ENCODE data around the gene C16orf46. TPM values are rescaled to one million over a fixed set of nuclear protein-coding genes. Genes with fewer than 3 reads are reported as not detected.

The C16orf46 gene
- total RNA-seq, 1 experiment from 2014 or later = 0.22 TPM

DNA sequence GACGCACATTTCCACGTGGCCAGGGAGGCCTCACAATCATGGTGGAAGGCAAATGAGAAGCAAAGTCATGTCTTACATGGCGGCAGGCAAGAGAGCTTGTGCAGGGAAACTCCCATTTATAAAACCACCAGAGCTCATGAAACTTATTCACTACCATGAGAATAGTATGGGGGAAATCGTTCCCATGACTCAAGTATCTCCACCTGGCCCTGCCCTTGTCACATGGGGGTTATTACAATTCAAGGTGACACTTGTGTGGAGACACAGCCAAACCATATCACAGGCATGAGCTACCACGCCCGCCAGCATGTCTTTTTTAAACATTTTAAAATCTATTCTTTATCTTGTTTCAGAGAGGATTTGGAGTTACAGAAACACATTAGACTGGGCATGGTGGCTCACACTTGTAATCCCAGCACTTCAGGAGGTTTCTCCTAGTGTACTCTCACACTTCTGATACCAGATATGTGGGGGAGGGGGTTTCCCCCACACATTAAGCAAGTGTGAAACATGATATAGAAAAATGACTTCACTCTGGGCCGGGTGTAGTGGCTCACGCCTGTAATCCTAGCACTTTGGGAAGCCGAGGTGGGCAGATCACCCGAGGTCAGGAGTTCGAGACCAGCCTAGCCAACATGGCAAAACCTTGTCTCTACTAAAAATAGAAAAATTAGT, 47.0 kb downstream of the C16orf46 start:
- Histone ChIP-seq H3K27ac (ENCODE audit: low read length) (no peak overlapping the region), H3K4me3 (ENCODE audit: low read length) (no peak overlapping the region), H3K79me2 (ENCODE audit: low read length) (no peaks in the 10 kb centered on the region), H3K9me3 (ENCODE audit: low read length) (no peaks in the 10 kb centered on the region), H3K4me2 (ENCODE audit: low read depth, low read length, poor library complexity, severe bottlenecking) (no peak overlapping the region), H2AFZ (ENCODE audit: low read length) (no peak overlapping the region), H3K4me1 (ENCODE audit: low read length) (no peaks in the 10 kb centered on the region), H3K36me3 (ENCODE audit: insufficient read depth, low read length) (peaks cover 23% of the 10 kb centered on the region), H3K9ac (ENCODE audit: low read length) (no peak overlapping the region), H4K20me1 (ENCODE audit: insufficient read depth, low read depth, low read length) (no peaks in the 10 kb centered on the region), H3K9me2 (replicated peaks; ENCODE audit: insufficient read depth, low read length) (no peaks in the 10 kb centered on the region), H3K27me3 (ENCODE audit: low read length) (no peaks in the 10 kb centered on the region)
- DNase-seq = no peak

DNA sequence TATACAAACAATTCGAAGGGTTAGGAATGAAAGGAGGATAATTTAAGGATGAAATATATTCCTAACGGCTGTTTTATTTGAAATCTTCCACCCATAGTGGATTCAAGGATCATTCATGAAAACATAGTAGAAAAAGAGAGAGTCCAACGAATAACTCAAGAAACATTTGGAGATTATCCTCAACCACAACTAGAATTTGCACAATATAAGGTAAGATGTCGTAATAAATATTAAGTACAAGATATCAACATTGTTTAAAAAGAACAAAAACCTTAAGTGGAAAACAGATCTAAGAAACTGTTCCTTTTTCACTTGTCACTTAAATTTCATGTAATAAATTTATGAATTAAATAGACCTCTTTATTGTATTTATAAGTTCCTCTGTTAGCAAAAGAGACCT, 50.6 kb downstream of the C16orf46 start:
- Histone ChIP-seq H3K9ac (ENCODE audit: low read length) (no peak overlapping the region), H3K27ac (ENCODE audit: low read length) (no peak overlapping the region), H3K36me3 (ENCODE audit: insufficient read depth, low read length) (peaks cover 45% of the 10 kb centered on the region), H3K9me3 (ENCODE audit: low read length) (no peaks in the 10 kb centered on the region), H3K9me2 (replicated peaks; ENCODE audit: insufficient read depth, low read length) (no peaks in the 10 kb centered on the region), H3K27me3 (ENCODE audit: low read length) (no peaks in the 10 kb centered on the region), H4K20me1 (ENCODE audit: insufficient read depth, low read depth, low read length) (no peaks in the 10 kb centered on the region), H3K79me2 (ENCODE audit: low read length) (no peaks in the 10 kb centered on the region), H3K4me2 (ENCODE audit: low read depth, low read length, poor library complexity, severe bottlenecking) (no peak overlapping the region), H2AFZ (ENCODE audit: low read length) (no peak overlapping the region), H3K4me1 (ENCODE audit: low read length) (no peaks in the 10 kb centered on the region), H3K4me3 (ENCODE audit: low read length) (no peak overlapping the region)
- no peak for DNase-seq

DNA sequence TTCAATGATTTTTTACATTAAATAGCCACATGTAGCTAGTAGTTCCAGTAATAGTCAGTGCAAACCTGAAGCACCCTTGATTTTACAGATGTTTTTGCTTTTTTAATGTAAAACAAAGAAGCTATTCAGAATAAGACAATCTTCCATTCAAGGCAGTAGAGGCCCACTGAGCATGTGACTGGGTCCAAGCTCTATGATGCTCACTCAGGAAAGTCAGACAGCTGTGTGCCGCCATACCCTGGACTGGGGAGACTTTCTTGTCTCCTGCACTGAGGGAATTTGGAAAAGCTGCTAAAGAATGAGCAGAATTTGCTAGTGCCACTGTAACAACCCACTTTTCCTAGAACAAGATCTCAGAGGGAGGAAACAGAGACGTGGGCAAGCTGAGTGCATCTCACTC, 58.5 kb downstream of the C16orf46 start:
- H2AFZ ChIP-seq (ENCODE audit: low read length) = no peak overlapping the region
- no peak overlapping the region for H3K4me2 ChIP-seq (ENCODE audit: low read depth, low read length, poor library complexity, severe bottlenecking)
- H4K20me1 ChIP-seq (ENCODE audit: insufficient read depth, low read depth, low read length) = no peaks in the 10 kb centered on the region
- H3K9me3 ChIP-seq (ENCODE audit: low read length) = no peaks in the 10 kb centered on the region
- H3K4me1 ChIP-seq (ENCODE audit: low read length) = no peaks in the 10 kb centered on the region
- no peaks in the 10 kb centered on the region for H3K27me3 ChIP-seq (ENCODE audit: low read length)
- H3K36me3 ChIP-seq (ENCODE audit: insufficient read depth, low read length) = peaks cover 72% of the 10 kb centered on the region
- H3K79me2 ChIP-seq (ENCODE audit: low read length) = no peaks in the 10 kb centered on the region; the same call in none of the 2 replicates
- no peaks in the 10 kb centered on the region for H3K9me2 ChIP-seq (replicated peaks; ENCODE audit: insufficient read depth, low read length)
- no peak overlapping the region for H3K9ac ChIP-seq (ENCODE audit: low read length)
- no peak overlapping the region for H3K4me3 ChIP-seq (ENCODE audit: low read length)
- DNase-seq = no peak
- no peak overlapping the region for H3K27ac ChIP-seq (ENCODE audit: low read length)

DNA sequence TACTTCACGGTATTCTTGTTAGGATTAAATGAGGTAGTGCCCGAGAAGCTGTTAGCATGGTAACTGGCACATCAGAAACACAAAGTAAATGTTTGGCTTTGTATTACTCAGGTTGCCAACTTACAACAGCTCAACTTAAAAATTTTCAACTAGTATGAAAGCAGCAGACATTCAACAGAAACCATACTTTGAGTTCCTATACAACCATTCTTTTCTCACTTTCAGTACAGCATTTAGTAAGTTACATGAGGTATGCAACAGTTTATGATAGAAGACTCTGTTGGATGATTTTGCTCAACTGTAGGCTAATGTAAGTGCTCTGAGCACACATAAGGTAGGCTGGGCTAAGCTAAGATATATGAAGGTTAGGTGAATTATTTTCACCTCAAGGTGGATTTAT, 62.4 kb downstream of the C16orf46 start:
- H3K4me1 ChIP-seq (ENCODE audit: low read length) = no peaks in the 10 kb centered on the region
- no peak overlapping the region for H3K27ac ChIP-seq (ENCODE audit: low read length)
- peaks cover 50% of the 10 kb centered on the region for H3K36me3 ChIP-seq (ENCODE audit: insufficient read depth, low read length)
- no peak overlapping the region for H2AFZ ChIP-seq (ENCODE audit: low read length)
- H3K4me2 ChIP-seq (ENCODE audit: low read depth, low read length, poor library complexity, severe bottlenecking) = no peak overlapping the region
- no peaks in the 10 kb centered on the region for H3K9me3 ChIP-seq (ENCODE audit: low read length)
- no peak overlapping the region for H3K9ac ChIP-seq (ENCODE audit: low read length)
- no peaks in the 10 kb centered on the region for H4K20me1 ChIP-seq (ENCODE audit: insufficient read depth, low read depth, low read length)
- H3K4me3 ChIP-seq (ENCODE audit: low read length) = no peak overlapping the region
- peaks cover 26% of the 10 kb centered on the region for H3K79me2 ChIP-seq (ENCODE audit: low read length)
- H3K9me2 ChIP-seq (replicated peaks; ENCODE audit: insufficient read depth, low read length) = no peaks in the 10 kb centered on the region
- no peak for DNase-seq
- no peaks in the 10 kb centered on the region for H3K27me3 ChIP-seq (ENCODE audit: low read length)

DNA sequence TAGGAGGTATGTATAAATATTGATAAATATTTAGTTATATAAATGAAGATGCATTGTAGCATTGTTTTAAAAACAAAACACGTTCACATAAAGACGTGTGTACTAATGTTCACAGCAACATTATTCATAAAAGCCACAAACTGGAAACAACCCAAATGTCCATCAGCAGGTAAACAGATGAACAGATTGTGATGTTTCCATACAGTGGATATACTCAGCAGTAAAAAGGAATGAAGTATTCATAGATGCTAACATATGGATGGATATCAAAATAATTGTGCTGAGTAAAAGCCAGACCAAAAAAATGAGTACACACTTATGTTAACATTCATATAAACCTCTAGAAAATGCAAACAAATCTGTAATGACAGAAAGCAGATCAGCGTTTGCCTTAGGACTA, 64.1 kb downstream of the C16orf46 start:
- no peak overlapping the region for H3K9ac ChIP-seq (ENCODE audit: low read length)
- H3K27ac ChIP-seq (ENCODE audit: low read length) = no peak overlapping the region
- H3K27me3 ChIP-seq (ENCODE audit: low read length) = no peaks in the 10 kb centered on the region
- H3K4me2 ChIP-seq (ENCODE audit: low read depth, low read length, poor library complexity, severe bottlenecking) = no peak overlapping the region
- H2AFZ ChIP-seq (ENCODE audit: low read length) = no peak overlapping the region
- H4K20me1 ChIP-seq (ENCODE audit: insufficient read depth, low read depth, low read length) = 0 out of 2 replicates have a peak, but pooled peaks cover 4% of the 10 kb centered on the region
- H3K4me1 ChIP-seq (ENCODE audit: low read length) = peaks cover 14% of the 10 kb centered on the region
- no peak overlapping the region for H3K4me3 ChIP-seq (ENCODE audit: low read length)
- DNase-seq = no peak
- no peaks in the 10 kb centered on the region for H3K9me2 ChIP-seq (replicated peaks; ENCODE audit: insufficient read depth, low read length)
- no peaks in the 10 kb centered on the region for H3K9me3 ChIP-seq (ENCODE audit: low read length)
- H3K79me2 ChIP-seq (ENCODE audit: low read length) = peaks cover 43% of the 10 kb centered on the region
- H3K36me3 ChIP-seq (ENCODE audit: insufficient read depth, low read length) = peaks cover 44% of the 10 kb centered on the region

Small RNA genes lying within 50 kb of the gene (small RNA-seq; reads per million reads assigned to genes)
- not detected for gene AC092718.3
- gene RNU6-1191P = not detected

Other genes with a start within 250 kb of the C16orf46 start
- 38.5 and 38.9 TPM in 2 replicates for gene CMC2, start 70.4 kb downstream of the C16orf46 start, total RNA-seq (2014; rRNA removed; shearing (Covaris generic); ENCODE audit: low replicate concordance)
- gene CENPN, start 70.0 kb downstream of the C16orf46 start, total RNA-seq (2014; rRNA removed; shearing (Covaris generic); ENCODE audit: low replicate concordance) = 24.4 and 80.4 TPM in 2 replicates
- 25.0 and 62.1 TPM in 2 replicates for gene ATMIN, start 41.4 kb downstream of the C16orf46 start, total RNA-seq (2014; rRNA removed; shearing (Covaris generic); ENCODE audit: low replicate concordance)
- 39.1 and 49.2 TPM in 2 replicates for gene GCSH, start 19.2 kb upstream of the C16orf46 start, total RNA-seq (2014; rRNA removed; shearing (Covaris generic); ENCODE audit: low replicate concordance)
- not detected in 2 replicates for gene BCO1, start 161.5 kb upstream of the C16orf46 start, total RNA-seq (2014; rRNA removed; shearing (Covaris generic); ENCODE audit: low replicate concordance)
- 5.3 and 9.6 TPM in 2 replicates for gene GAN, start 237.7 kb upstream of the C16orf46 start, total RNA-seq (2014; rRNA removed; shearing (Covaris generic); ENCODE audit: low replicate concordance)

Data from Karpas-422 (cell line).